NT2/D1 (cell line): Measurements from ENCODE around the gene RNLS.

Source experiments
- DNase-seq: peaks from one replicate; pipeline ENCODE4 v3.0.0-alpha.2; 2011; ENCODE audit warnings: low read depth, low spot score
- H3K27me3 ChIP-seq: 2 replicates; pipeline ENCODE4 v1.6.0; 2011; ENCODE audit warnings: mild to moderate bottlenecking; ENCODE audit not compliant: insufficient read length, insufficient read depth
- H3K36me3 ChIP-seq: 2 replicates; pipeline ENCODE4 v1.6.1; 2011; ENCODE audit warnings: mild to moderate bottlenecking, low read length, mixed read lengths; ENCODE audit not compliant: insufficient read depth, insufficient read length
- H3K4me1 ChIP-seq: 2 replicates; pipeline ENCODE4 v1.5.1; 2011; ENCODE audit not compliant: insufficient read depth, insufficient read length
- H3K4me3 ChIP-seq: 2 replicates; pipeline ENCODE4 v1.5.1; 2011; ENCODE audit warnings: low read depth; ENCODE audit not compliant: insufficient read length
- H3K9ac ChIP-seq: 2 replicates; pipeline ENCODE4 v1.6.0; 2011; ENCODE audit warnings: low read depth; ENCODE audit not compliant: insufficient read length
- H3K9me3 ChIP-seq: 2 replicates; pipeline ENCODE4 v1.5.1; 2011; ENCODE audit warnings: mild to moderate bottlenecking, low read length; ENCODE audit not compliant: insufficient read depth
- SUZ12 ChIP-seq: IDR thresholded peaks from 2 replicates; pipeline ENCODE4 v1.6.1; 2011; ENCODE audit not compliant: insufficient read length, insufficient read depth; ENCODE audit errors: extremely low read depth
- YY1 ChIP-seq: IDR thresholded peaks from 2 replicates; pipeline ENCODE4 v1.6.1; 2011; ENCODE audit not compliant: insufficient read length, insufficient read depth
- ZNF274 ChIP-seq: IDR thresholded peaks from 2 replicates; pipeline ENCODE4 v1.6.1; 2011; ENCODE audit warnings: mild to moderate bottlenecking, low read depth, low read length

The RNLS gene

GRCh38 chr10:88237896-88238614 is 345.1 kb downstream of the RNLS start:
- Histone ChIP-seq H3K4me3 (no peak overlapping the region), H3K36me3 (no peaks in the 10 kb centered on the region), H3K4me1 (no peaks in the 10 kb centered on the region), H3K9ac (no peak overlapping the region), H3K9me3 (no peaks in the 10 kb centered on the region), H3K27me3 (no peaks in the 10 kb centered on the region)
- TF ChIP-seq SUZ12 (no peak), YY1 (no peak)
- no peak for DNase-seq

GRCh38 chr10:88236121-88236743 is 346.9 kb downstream of the RNLS start:
- no peak for DNase-seq
- H3K4me1 ChIP-seq, result no peaks in the 10 kb centered on the region
- H3K27me3 ChIP-seq, result no peaks in the 10 kb centered on the region
- H3K36me3 ChIP-seq, result no peaks in the 10 kb centered on the region
- H3K9ac ChIP-seq, result no peak overlapping the region
- H3K4me3 ChIP-seq, result no peak overlapping the region
- no peaks in the 10 kb centered on the region for H3K9me3 ChIP-seq
- TF ChIP-seq YY1, result no peak
- TF ChIP-seq SUZ12, result no peak
- TF ChIP-seq ZNF274, result no peak

GRCh38 chr10:88234297-88234696 is 348.8 kb downstream of the RNLS start:
- H3K4me3 ChIP-seq, result no peak overlapping the region
- TF ChIP-seq YY1 (no peak), SUZ12 (no peak), ZNF274 (no peak)
- no peaks in the 10 kb centered on the region for H3K9me3 ChIP-seq
- H3K36me3 ChIP-seq, result no peaks in the 10 kb centered on the region
- no peak for DNase-seq
- H3K4me1 ChIP-seq, result no peaks in the 10 kb centered on the region
- H3K9ac ChIP-seq, result no peak overlapping the region
- no peaks in the 10 kb centered on the region for H3K27me3 ChIP-seq

GRCh38 chr10:88233870-88234269 is 349.2 kb downstream of the RNLS start:
- Histone ChIP-seq H3K9ac (no peak overlapping the region), H3K27me3 (no peaks in the 10 kb centered on the region), H3K9me3 (no peaks in the 10 kb centered on the region), H3K4me1 (no peaks in the 10 kb centered on the region), H3K36me3 (no peaks in the 10 kb centered on the region), H3K4me3 (no peak overlapping the region)
- DNase-seq, result no peak
- TF ChIP-seq YY1 (no peak), SUZ12 (no peak), ZNF274 (no peak)

GRCh38 chr10:88232983-88233543 is 350.1 kb downstream of the RNLS start:
- Histone ChIP-seq H3K27me3 (no peaks in the 10 kb centered on the region), H3K4me1 (no peaks in the 10 kb centered on the region), H3K9me3 (no peaks in the 10 kb centered on the region), H3K36me3 (no peaks in the 10 kb centered on the region), H3K9ac (no peak overlapping the region), H3K4me3 (no peak overlapping the region)
- no peak for DNase-seq
- TF ChIP-seq ZNF274 (no peak), SUZ12 (no peak), YY1 (no peak)

GRCh38 chr10:88232029-88232895 is 350.9 kb downstream of the RNLS start:
- no peak for DNase-seq
- Histone ChIP-seq H3K27me3 (no peaks in the 10 kb centered on the region), H3K9me3 (no peaks in the 10 kb centered on the region), H3K36me3 (no peaks in the 10 kb centered on the region), H3K4me3 (no peak overlapping the region), H3K4me1 (no peaks in the 10 kb centered on the region), H3K9ac (no peak overlapping the region)
- no peak for TF ChIP-seq YY1
- no peak for TF ChIP-seq ZNF274
- no peak for TF ChIP-seq SUZ12
